Ectodermal cell (in vitro differentiated cells): ENCODE results near the gene PFN1.

Source experiments
- H3K27ac ChIP-seq: 2 replicates; pipeline ENCODE4 v1.7.0; 2013; ENCODE audit warnings: mild to moderate bottlenecking, low read depth, low read length; ENCODE audit not compliant: insufficient read depth, poor library complexity, severe bottlenecking
- H3K27me3 ChIP-seq: 2 replicates; pipeline ENCODE4 v1.7.0; 2013; ENCODE audit warnings: mild to moderate bottlenecking, low read length; ENCODE audit not compliant: insufficient read depth, control insufficient read depth, poor library complexity, severe bottlenecking
- H3K36me3 ChIP-seq: one replicate; pipeline ENCODE4 v1.7.0; 2013; ENCODE audit warnings: low read length; ENCODE audit not compliant: control insufficient read depth, insufficient read depth
- H3K4me1 ChIP-seq: one replicate; pipeline ENCODE4 v1.7.0; 2013; ENCODE audit warnings: low read length; ENCODE audit not compliant: control insufficient read depth, insufficient read depth
- H3K4me3 ChIP-seq: 2 replicates; pipeline ENCODE4 v1.7.0; 2013; ENCODE audit warnings: low read depth, low read length, control low read depth; ENCODE audit not compliant: insufficient read depth
- H3K9me3 ChIP-seq: 2 replicates; pipeline ENCODE4 v1.7.0; 2013; ENCODE audit warnings: mild to moderate bottlenecking, low read length, moderate library complexity; ENCODE audit not compliant: control insufficient read depth
- WGBS, 2 experiments: methylation state at CpG; one replicate each; pipeline ENCODE4 v1.1.7; 2013; ENCODE audit warnings: missing lambda C conversion rate in 2 of 2; 5-methylcytosine and 5-hydroxymethylcytosine counted together

Gene PFN1

GRCh38 chr17:4945176-4945943 lies 3.0 kb downstream of the PFN1 start:
- Histone ChIP-seq H3K36me3 (peaks cover 29% of the 10 kb centered on the region), H3K27me3 (no peaks in the 10 kb centered on the region), H3K4me3 (no peak overlapping the region), H3K9me3 (no peaks in the 10 kb centered on the region), H3K4me1 (peaks cover 16% of the 10 kb centered on the region), H3K27ac (no peak overlapping the region)
- 85 to 90% methylated on average over 7 of the region's 7 CpGs for WGBS, 2 experiments

GRCh38 chr17:4944554-4945175 lies 3.7 kb downstream of the PFN1 start:
- H3K9me3 ChIP-seq: no peaks in the 10 kb centered on the region
- no peak overlapping the region for H3K4me3 ChIP-seq
- peaks cover 29% of the 10 kb centered on the region for H3K36me3 ChIP-seq
- peaks cover 16% of the 10 kb centered on the region for H3K4me1 ChIP-seq
- H3K27me3 ChIP-seq: no peaks in the 10 kb centered on the region
- WGBS, 2 experiments: 93 to 94% methylated on average over 8 of the region's 8 CpGs
- H3K27ac ChIP-seq: no peak overlapping the region

- H3K4me1 ChIP-seq: peaks cover 16% of the 10 kb centered on the region
- no peak overlapping the region for H3K27ac ChIP-seq
- peaks cover 29% of the 10 kb centered on the region for H3K36me3 ChIP-seq
- H3K9me3 ChIP-seq: no peaks in the 10 kb centered on the region
- no peaks in the 10 kb centered on the region for H3K27me3 ChIP-seq
- no peak overlapping the region for H3K4me3 ChIP-seq
- 84 to 90% methylated on average over 3 of the region's 3 CpGs for WGBS, 2 experiments
Observed at GRCh38 chr17:4944163-4944553, 4.2 kb downstream of the PFN1 start.

- peaks cover 29% of the 10 kb centered on the region for H3K36me3 ChIP-seq
- H3K9me3 ChIP-seq: no peaks in the 10 kb centered on the region
- H3K4me1 ChIP-seq: peaks cover 24% of the 10 kb centered on the region
- H3K4me3 ChIP-seq: no peak overlapping the region
- H3K27me3 ChIP-seq: no peaks in the 10 kb centered on the region
- WGBS, 2 experiments: 95 to 96% methylated on average over 13 of the region's 13 CpGs
- no peak overlapping the region for H3K27ac ChIP-seq
Observed at GRCh38 chr17:4942760-4943508, 5.4 kb downstream of the PFN1 start.

- peak overlapping the region; percentile 92 for H3K4me3 ChIP-seq
- no peak overlapping the region for H3K27ac ChIP-seq
- peaks cover 38% of the 10 kb centered on the region for H3K36me3 ChIP-seq
- H3K9me3 ChIP-seq: no peaks in the 10 kb centered on the region
- H3K4me1 ChIP-seq: peaks cover 17% of the 10 kb centered on the region
- WGBS, 2 experiments: 82 to 84% methylated on average over 4 of the region's 4 CpGs
- H3K27me3 ChIP-seq: no peaks in the 10 kb centered on the region
Observed at GRCh38 chr17:4941319-4941610, 7.1 kb downstream of the PFN1 start.

- Histone ChIP-seq H3K36me3 (peaks cover 38% of the 10 kb centered on the region), H3K27ac (peak overlapping the region; percentile 89), H3K9me3 (no peaks in the 10 kb centered on the region), H3K27me3 (no peaks in the 10 kb centered on the region), H3K4me3 (peak overlapping the region; percentile 92), H3K4me1 (peaks cover 15% of the 10 kb centered on the region)
- 2% methylated on average over 29 of the region's 29 CpGs for WGBS, 2 experiments
Observed at GRCh38 chr17:4940555-4941318, 7.6 kb downstream of the PFN1 start.

GRCh38 chr17:4939796-4940554 lies 8.4 kb downstream of the PFN1 start, which contains the start of the genes RNF167 and SLC25A11:
TSS of gene RNF167 (plus strand) at chr17:4940268. CDS start at chr17:4940910, 642 bp downstream.
TSS of gene SLC25A11 (minus strand) at chr17:4940046. CDS start at chr17:4939910, 136 bp downstream.
- 0% methylated on average over 72 of the region's 72 CpGs for WGBS, 2 experiments

GRCh38 chr17:4939546-4939795 lies 8.9 kb downstream of the PFN1 start:
- Histone ChIP-seq H3K4me3 (peak overlapping the region; percentile 92), H3K9me3 (no peaks in the 10 kb centered on the region), H3K27me3 (no peaks in the 10 kb centered on the region), H3K27ac (peak overlapping the region; percentile 89), H3K4me1 (peaks cover 15% of the 10 kb centered on the region), H3K36me3 (peaks cover 26% of the 10 kb centered on the region)
- 0 to 1% methylated on average over 16 of the region's 16 CpGs for WGBS, 2 experiments

More at GRCh38 chr17:4939796-4940554, 8.4 kb downstream of the PFN1 start, which contains the start of the genes RNF167 and SLC25A11:
- Histone ChIP-seq H3K9me3 (no peaks in the 10 kb centered on the region), H3K27me3 (no peaks in the 10 kb centered on the region), H3K36me3 (peaks cover 31% of the 10 kb centered on the region), H3K4me3 (peak within 1 kb of the TSS; percentile 92), H3K4me1 (peaks cover 15% of the 10 kb centered on the region), H3K27ac (peak within 1 kb of the TSS; percentile 89)

- Histone ChIP-seq H3K36me3 (peaks cover 26% of the 10 kb centered on the region), H3K27me3 (no peaks in the 10 kb centered on the region)
- 73 to 75% methylated on average over 19 of the region's 19 CpGs for WGBS, 2 experiments
Observed at GRCh38 chr17:4938688-4939545, 9.4 kb downstream of the PFN1 start.

More at GRCh38 chr17:4938688-4939545, 9.4 kb downstream of the PFN1 start:
- peaks cover 15% of the 10 kb centered on the region for H3K4me1 ChIP-seq
- H3K27ac ChIP-seq: peak overlapping the region; percentile 89
- H3K9me3 ChIP-seq: no peaks in the 10 kb centered on the region
- peak overlapping the region; percentile 92 for H3K4me3 ChIP-seq
